ENCODE data around the gene GPATCH4. TPM values are rescaled to one million over a fixed set of nuclear protein-coding genes. Genes with fewer than 3 reads are reported as not detected.

The GPATCH4 gene
- 22.4 and 30.7 TPM in 2 replicates for total RNA-seq (ENCODE audit: low replicate concordance)
- long read RNA-seq, transcript GPATCH4-201 (8 exons, 1,972 nt): major isoform, 16 of 21 reads
- long read RNA-seq, partial matches to known transcripts: 1 of 21 reads
- long read RNA-seq, other reads (novel, unspliced or antisense): 3 of 21 reads

- DNase-seq (ENCODE audit: extremely low spot score, unreplicated experiment): peak; percentile 82
- H3K4me1 Mint-ChIP-seq (ENCODE audit: unreplicated experiment): peaks cover 15% of the 10 kb centered on the region
- no peaks in the 10 kb centered on the region for H3K27me3 Mint-ChIP-seq
- peak within 1 kb of the TSS; percentile 96 for H3K4me3 Mint-ChIP-seq
- TF ChIP-seq CTCF (conservative IDR thresholded peaks at IDR 0.05): no peak
- no peaks in the 10 kb centered on the region for H3K36me3 Mint-ChIP-seq
- H3K9me3 Mint-ChIP-seq: no peaks in the 10 kb centered on the region
- peak within 1 kb of the TSS; percentile 94 for H3K27ac Mint-ChIP-seq
Observed at GRCh38 chr1:156601122-156601830, at the start of gene GPATCH4. Gene GPATCH4 (minus strand): TSS chr1:156601479.

DNA sequence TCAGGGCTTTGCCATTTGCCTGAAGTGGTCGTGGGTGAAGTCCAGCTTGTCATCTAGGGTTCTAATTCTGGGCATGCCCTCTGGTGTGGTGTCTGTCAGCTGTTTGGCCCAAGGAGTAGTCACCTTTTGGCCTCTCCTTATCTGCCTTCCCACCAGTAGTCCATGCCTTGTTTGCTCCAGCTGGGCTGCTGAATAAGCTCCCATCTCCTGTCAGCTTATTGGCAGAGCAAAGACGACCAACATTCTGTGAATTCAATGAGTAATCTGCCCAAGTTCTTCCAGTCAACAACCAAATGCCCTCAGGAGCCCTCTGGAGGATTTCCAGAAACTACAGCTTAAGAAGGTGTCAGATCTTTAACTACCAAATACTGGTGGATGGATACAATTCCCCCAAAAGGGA lies 47.7 kb upstream of the GPATCH4 start:
- Mint-ChIP-seq H3K4me3 (no peak overlapping the region), H3K36me3 (no peaks in the 10 kb centered on the region), H3K9me3 (peaks cover 5% of the 10 kb centered on the region), H3K27ac (no peak overlapping the region), H3K4me1 (ENCODE audit: unreplicated experiment) (no peaks in the 10 kb centered on the region), H3K27me3 (peaks cover 89% of the 10 kb centered on the region)
- DNase-seq (ENCODE audit: extremely low spot score, unreplicated experiment): no peak
- TF ChIP-seq CTCF (conservative IDR thresholded peaks at IDR 0.05): no peak

DNA sequence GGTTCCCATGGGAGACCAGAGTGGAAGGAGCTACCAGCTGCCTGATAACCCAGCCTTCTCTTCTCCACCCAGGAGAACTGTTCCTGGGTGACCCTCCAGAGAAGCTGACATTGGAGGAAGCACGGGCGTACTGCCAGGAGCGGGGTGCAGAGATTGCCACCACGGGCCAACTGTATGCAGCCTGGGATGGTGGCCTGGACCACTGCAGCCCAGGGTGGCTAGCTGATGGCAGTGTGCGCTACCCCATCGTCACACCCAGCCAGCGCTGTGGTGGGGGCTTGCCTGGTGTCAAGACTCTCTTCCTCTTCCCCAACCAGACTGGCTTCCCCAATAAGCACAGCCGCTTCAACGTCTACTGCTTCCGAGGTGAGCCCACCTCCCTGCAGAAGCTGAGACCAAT lies 47.2 kb upstream of the GPATCH4 start:
- Mint-ChIP-seq H3K27me3 (peaks cover 89% of the 10 kb centered on the region), H3K9me3 (peaks cover 5% of the 10 kb centered on the region), H3K4me1 (ENCODE audit: unreplicated experiment) (no peaks in the 10 kb centered on the region), H3K36me3 (no peaks in the 10 kb centered on the region), H3K4me3 (no peak overlapping the region), H3K27ac (no peak overlapping the region)
- no peak for TF ChIP-seq CTCF (conservative IDR thresholded peaks at IDR 0.05)
- DNase-seq (ENCODE audit: extremely low spot score, unreplicated experiment): no peak

DNA sequence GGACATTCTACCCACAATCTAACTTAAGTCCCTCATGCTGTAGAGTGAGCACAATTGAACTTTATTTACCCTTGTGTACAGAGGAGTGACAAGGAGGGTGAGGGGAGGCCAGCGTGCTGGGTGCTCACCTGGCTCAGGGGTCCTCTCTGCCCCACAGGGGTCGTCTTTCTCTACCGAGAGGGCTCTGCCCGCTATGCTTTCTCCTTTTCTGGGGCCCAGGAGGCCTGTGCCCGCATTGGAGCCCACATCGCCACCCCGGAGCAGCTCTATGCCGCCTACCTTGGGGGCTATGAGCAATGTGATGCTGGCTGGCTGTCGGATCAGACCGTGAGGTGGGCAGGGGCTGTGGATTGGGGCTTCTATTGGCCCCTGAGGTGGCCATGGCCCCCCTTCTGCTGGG lies 46.1 kb upstream of the GPATCH4 start:
- peaks cover 5% of the 10 kb centered on the region for H3K9me3 Mint-ChIP-seq
- no peak overlapping the region for H3K27ac Mint-ChIP-seq
- TF ChIP-seq CTCF (conservative IDR thresholded peaks at IDR 0.05): no peak
- H3K4me1 Mint-ChIP-seq (ENCODE audit: unreplicated experiment): no peaks in the 10 kb centered on the region
- H3K36me3 Mint-ChIP-seq: no peaks in the 10 kb centered on the region
- H3K4me3 Mint-ChIP-seq: no peak overlapping the region
- no peak for DNase-seq (ENCODE audit: extremely low spot score, unreplicated experiment)
- H3K27me3 Mint-ChIP-seq: peaks cover 92% of the 10 kb centered on the region

- no peaks in the 10 kb centered on the region for H3K9me3 Mint-ChIP-seq
- H3K4me1 Mint-ChIP-seq (ENCODE audit: unreplicated experiment): peaks cover under 1% of the 10 kb centered on the region
- no peak overlapping the region for H3K4me3 Mint-ChIP-seq
- no peak for DNase-seq (ENCODE audit: extremely low spot score, unreplicated experiment)
- no peak for TF ChIP-seq CTCF (conservative IDR thresholded peaks at IDR 0.05)
- no peak overlapping the region for H3K27ac Mint-ChIP-seq
- H3K27me3 Mint-ChIP-seq: peaks cover 89% of the 10 kb centered on the region
- H3K36me3 Mint-ChIP-seq: no peaks in the 10 kb centered on the region
Observed at GRCh38 chr1:156646738-156647211, 45.5 kb upstream of the GPATCH4 start.
